ENCODE results near the gene FAM81A.
A peak's percentile ranks its signal among the peaks of the same experiment; 100 is the strongest.
"Not testable (repeated sequence)": the region's sequence is repeated elsewhere in the genome, so short reads cannot be mapped to it uniquely, and the experiment has no call there.

FAM81A gene

DNA sequence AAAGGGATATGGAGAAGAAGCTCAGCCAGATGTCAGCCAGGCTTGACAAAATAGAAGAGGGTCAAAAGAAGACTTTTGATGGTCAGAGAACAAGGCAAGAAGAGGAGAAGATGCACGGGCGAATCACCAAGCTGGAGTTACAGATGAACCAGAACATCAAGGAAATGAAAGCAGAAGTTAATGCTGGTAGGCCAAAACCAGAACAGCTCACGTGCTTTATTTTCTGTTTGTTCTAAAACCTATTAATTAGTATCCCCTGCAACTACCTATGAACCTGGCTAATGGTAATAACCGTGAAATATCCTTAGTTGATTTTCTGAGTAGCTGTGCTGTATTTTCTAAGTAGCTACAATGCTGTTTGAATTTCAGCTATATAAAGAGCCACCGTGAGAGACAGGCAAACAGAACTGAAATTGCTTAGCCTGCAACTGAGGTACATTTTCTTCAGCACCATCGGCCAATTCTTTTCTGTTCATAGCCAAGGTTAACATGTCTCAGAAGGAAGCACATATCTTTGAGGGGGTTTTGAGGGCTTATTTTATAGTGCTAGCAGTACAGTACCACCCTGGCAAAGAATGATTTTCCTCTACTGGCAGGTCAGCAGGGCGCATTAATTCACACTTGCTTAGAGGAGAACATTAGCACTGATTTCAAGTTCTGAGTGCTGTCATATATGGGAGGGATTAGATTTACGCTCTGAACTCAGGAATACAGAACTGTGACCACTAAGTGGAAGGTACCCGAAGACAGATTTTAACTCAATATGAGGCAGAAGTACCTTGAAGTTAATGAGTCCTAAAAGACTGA lies 78.9 kb downstream of the FAM81A start:
- TF ChIP-seq, protein P1, sequence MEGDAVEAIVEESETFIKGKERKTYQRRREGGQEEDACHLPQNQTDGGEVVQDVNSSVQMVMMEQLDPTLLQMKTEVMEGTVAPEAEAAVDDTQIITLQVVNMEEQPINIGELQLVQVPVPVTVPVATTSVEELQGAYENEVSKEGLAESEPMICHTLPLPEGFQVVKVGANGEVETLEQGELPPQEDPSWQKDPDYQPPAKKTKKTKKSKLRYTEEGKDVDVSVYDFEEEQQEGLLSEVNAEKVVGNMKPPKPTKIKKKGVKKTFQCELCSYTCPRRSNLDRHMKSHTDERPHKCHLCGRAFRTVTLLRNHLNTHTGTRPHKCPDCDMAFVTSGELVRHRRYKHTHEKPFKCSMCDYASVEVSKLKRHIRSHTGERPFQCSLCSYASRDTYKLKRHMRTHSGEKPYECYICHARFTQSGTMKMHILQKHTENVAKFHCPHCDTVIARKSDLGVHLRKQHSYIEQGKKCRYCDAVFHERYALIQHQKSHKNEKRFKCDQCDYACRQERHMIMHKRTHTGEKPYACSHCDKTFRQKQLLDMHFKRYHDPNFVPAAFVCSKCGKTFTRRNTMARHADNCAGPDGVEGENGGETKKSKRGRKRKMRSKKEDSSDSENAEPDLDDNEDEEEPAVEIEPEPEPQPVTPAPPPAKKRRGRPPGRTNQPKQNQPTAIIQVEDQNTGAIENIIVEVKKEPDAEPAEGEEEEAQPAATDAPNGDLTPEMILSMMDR (IDR thresholded peaks at IDR 0.05; ENCODE audit: insufficient read depth, low read depth, low read length, missing control alignments) = no peak
- no peak for DNase-seq (ENCODE audit: low read depth)
- no peak overlapping the region for H3K4me3 ChIP-seq (ENCODE audit: low read length)

DNA sequence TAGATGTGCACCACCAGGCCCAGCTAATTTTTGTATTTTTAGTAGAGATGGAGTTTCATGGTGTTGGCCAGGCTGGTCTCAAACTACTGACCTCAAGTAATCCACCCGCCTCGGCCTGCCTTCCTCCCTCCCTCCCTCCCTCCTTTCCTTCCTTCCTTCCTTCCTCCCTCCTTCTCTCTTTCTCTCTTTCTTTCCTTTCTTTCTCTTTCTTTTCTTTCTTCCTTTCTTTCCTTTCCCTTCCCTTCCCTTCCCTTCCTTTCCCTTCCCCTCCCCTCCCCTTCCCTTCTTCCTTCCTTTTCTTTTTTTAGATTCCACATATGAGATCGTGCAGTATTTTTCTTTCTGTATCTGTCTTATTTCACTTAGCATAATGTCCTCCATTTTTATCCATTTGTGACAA lies 81.3 kb downstream of the FAM81A start:
- no peak overlapping the region for H3K4me3 ChIP-seq (ENCODE audit: low read length)
- TF ChIP-seq, protein P1 (IDR thresholded peaks at IDR 0.05; ENCODE audit: insufficient read depth, low read depth, low read length, missing control alignments) = no peak
- no peak for DNase-seq (ENCODE audit: low read depth)

GRCh38 chr15:59521443-59521842 lies 83.5 kb downstream of the FAM81A start:
- H3K4me3 ChIP-seq (ENCODE audit: low read length) = no peak overlapping the region
- TF ChIP-seq, protein P1 (IDR thresholded peaks at IDR 0.05; ENCODE audit: insufficient read depth, low read depth, low read length, missing control alignments) = no peak
- no peak for DNase-seq (ENCODE audit: low read depth)

DNA sequence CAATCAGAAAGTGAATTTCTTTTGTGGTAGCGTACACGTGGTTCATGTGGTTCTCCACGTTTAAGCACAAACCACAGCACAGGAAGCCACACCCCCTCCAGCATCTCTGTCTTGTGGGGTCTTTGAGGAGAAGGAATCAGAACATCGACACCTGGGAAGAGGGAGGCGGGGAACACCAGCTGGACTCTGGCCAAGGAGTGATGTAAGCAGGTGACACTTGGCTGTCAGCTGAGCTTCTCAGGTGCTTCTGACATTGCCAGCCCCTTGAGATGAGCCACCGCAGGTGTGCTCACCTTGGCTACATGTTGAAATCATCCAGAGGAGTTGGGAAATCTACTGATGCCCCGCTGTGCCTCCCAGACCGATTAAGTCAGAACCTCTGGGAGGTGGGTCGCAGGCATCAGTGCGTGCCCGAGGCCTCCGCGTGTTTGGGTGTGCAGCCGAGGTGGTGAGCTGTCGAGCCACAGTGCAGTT lies 85.0 kb downstream of the FAM81A start:
- TF ChIP-seq, protein P1 (IDR thresholded peaks at IDR 0.05; ENCODE audit: insufficient read depth, low read depth, low read length, missing control alignments) = no peak
- no peak overlapping the region for H3K4me3 ChIP-seq (ENCODE audit: low read length)
- DNase-seq (ENCODE audit: low read depth) = peak; percentile 52

GRCh38 chr15:59523702-59524101 lies 85.7 kb downstream of the FAM81A start:
- TF ChIP-seq, protein P1 (IDR thresholded peaks at IDR 0.05; ENCODE audit: insufficient read depth, low read depth, low read length, missing control alignments) = no peak
- H3K4me3 ChIP-seq (ENCODE audit: low read length) = no peak overlapping the region
- no peak for DNase-seq (ENCODE audit: low read depth)

DNA sequence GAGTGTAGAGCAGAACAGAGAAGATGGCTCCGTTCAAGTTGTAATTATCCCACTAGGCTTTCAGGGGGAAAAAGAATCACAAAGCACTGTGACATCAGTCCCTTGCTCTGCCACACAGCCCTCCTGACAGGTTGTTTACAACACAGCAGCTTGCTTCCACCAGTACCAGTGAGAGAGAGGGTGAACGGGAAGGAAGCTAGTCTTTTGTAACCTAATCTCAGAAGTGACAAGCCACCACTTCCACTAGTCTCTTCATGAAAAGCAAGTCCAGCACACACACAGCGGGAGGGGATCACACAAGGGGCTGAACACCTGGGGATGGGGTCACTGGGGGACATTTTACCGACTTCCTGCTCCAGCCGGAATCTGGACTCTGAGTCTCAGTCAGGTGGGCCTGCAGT lies 86.3 kb downstream of the FAM81A start:
- H3K4me3 ChIP-seq (ENCODE audit: low read length) = no peak overlapping the region
- TF ChIP-seq, protein P1 (IDR thresholded peaks at IDR 0.05; ENCODE audit: insufficient read depth, low read depth, low read length, missing control alignments) = no peak
- DNase-seq (ENCODE audit: low read depth) = no peak

GRCh38 chr15:59526466-59526865 lies 88.5 kb downstream of the FAM81A start:
- H3K4me3 ChIP-seq (ENCODE audit: low read length); DNase-seq (ENCODE audit: low read depth): not testable (repeated sequence)

Measured in epithelial cell of esophagus (primary cell).